ENCODE measurements around the gene GSAP.

DNA sequence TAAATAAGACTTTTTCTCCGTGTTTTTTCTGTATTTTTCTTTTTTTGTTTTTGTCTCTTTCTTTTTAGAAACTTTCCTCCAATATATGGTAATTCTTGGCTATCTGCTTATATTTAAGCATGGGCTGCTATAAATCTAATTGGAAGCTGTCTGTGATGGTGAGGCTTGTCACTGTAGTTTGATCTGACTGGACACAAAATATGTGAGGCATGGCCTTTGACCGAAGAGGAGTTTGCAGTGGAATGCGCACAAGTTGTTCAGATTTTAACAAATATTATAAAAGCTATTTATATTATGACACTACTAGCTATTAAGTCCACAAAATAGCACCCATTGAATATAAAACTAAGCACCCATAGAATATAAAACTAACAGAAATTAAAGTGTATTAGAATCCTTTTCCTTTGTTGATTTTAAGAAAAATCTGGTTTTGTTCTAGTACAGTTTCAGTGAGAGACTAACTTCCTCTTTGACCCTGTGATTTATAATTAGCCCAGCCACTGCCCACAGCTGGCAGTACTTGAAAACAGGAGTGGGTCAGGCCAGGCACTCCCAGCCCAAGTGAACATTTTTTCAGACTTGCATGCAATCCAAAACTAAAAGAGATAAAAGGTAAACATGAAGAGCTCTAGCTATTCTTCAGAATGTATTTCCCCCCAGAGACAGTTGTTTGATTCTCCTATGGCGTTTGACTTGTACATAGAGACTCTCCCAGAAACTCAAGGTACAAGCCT is 146.6 kb downstream of the GSAP start:
- TF ChIP-seq POLR2A (IDR thresholded peaks at IDR 0.05) (no peak), POLR2AphosphoS5 (IDR thresholded peaks at IDR 0.05) (no peak)
- TF ChIP-seq, protein P1, sequence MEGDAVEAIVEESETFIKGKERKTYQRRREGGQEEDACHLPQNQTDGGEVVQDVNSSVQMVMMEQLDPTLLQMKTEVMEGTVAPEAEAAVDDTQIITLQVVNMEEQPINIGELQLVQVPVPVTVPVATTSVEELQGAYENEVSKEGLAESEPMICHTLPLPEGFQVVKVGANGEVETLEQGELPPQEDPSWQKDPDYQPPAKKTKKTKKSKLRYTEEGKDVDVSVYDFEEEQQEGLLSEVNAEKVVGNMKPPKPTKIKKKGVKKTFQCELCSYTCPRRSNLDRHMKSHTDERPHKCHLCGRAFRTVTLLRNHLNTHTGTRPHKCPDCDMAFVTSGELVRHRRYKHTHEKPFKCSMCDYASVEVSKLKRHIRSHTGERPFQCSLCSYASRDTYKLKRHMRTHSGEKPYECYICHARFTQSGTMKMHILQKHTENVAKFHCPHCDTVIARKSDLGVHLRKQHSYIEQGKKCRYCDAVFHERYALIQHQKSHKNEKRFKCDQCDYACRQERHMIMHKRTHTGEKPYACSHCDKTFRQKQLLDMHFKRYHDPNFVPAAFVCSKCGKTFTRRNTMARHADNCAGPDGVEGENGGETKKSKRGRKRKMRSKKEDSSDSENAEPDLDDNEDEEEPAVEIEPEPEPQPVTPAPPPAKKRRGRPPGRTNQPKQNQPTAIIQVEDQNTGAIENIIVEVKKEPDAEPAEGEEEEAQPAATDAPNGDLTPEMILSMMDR (IDR thresholded peaks at IDR 0.05 in 8 of 11, conservative IDR thresholded peaks at IDR 0.05 in 3 of 11) = no peak
